ENCODE data around the gene PATE4. TPM values are rescaled to one million over a fixed set of nuclear protein-coding genes. Genes with fewer than 3 reads are reported as not detected.

Gene PATE4, protein sequence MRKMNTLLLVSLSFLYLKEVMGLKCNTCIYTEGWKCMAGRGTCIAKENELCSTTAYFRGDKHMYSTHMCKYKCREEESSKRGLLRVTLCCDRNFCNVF
- not detected in 2 replicates for total RNA-seq

DNA sequence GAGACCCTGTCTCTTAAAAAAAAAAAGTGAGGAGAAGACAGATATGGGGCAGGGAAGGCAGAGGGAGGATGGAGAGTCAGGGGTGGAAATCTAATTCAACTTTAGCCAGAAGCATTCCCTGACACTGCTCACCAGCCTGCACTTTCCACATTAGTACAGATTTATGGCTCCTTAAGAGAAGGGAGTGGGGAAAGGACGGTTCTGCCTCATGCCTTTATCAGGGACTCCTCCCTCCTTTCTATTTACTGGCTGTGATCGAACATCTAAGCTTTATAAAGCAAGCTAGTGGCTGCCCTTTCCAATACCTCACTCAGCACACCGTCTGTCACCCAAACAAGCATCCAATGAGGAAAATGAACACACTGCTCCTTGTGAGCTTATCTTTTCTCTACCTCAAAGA is at the start of gene PATE4:
TSS of gene PATE4 (plus strand) at position 301 of the 400 bp plus-strand sequence. CDS start at position 345, 44 bp downstream.

DNA sequence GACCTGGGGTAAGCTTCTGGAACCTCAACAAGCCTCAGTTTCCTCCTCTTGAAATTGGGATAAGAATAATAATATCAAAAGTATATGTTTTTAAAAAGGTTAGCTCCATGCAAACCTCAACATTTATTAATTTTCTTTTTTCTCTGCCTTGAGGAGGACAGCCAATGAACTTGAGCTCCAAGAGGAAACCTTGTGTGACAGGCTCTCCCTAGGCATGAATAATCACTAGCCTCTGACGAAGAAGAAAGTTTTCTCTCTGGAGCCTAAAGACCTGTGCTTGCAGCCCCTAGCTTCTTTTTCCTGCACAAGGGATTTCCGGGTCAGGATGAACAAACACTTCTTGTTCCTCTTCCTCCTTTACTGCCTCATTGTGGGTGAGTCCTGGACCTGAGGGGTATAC is 45.3 kb upstream of the PATE4 start, which contains the start of gene PATE3:
TSS of gene PATE3 (plus strand) at position 301 of the 400 bp plus-strand sequence. CDS start at position 326, 25 bp downstream.

DNA sequence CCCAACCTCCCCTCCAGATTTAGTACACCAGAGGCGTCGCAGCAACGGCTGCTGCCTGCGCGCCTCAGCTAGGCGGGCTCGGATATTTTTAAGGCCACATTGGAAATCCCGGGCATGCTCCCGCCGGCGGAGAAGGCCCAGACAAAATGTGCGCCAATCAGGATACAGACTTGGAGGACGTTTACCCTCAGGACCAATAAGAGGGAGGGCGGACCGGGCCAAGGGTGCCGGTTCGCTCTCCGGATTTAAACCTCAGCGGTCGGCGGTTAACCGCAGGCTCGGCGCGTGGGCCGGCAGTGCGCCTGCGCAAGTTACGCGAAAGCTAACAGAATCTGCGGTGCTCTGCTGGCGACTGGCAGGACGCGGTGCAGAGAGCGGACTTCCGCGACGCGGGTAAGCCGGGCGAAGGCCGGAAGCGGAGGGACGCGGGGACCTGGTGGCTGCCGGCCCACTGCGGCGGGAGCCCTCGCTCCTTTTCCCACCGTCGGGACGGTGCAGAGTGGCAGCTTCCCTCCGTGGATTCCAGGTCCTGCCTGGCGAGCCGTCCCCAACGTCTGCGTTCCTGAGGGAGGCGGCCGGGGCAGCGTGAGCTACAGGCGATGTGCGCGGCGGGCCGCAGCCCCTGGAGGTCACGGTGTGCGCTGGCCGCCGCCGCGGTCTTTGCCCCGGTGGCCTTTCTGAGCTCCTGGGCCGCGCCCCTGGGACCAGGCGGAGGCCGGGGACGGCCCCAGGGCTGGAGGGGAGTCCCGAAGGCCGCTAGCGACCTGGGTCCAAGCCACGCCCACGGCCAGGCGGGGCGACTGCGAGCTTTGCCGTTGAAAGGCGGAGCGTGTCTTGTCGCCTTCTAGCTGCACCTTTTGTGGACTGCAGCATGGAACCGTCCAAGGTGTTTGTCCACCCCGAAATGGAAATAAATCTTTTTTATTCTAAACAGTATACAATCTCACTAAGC is 54.5 kb downstream of the PATE4 start, which contains the start of gene HYLS1:
TSS of gene HYLS1 (plus strand) at position 296 of the 952 bp plus-strand sequence. CDS start 11,701 bp downstream, outside the sequence.

Other genes with a start within 250 kb of the PATE4 start
- 133 and 339 TPM in 2 replicates for gene STT3A, start 240.5 kb upstream of the PATE4 start, total RNA-seq
- gene CHEK1, start 208.2 kb upstream of the PATE4 start, total RNA-seq, result 18.5 and 29.2 TPM in 2 replicates
- not detected in 2 replicates for gene ACRV1, start 152.5 kb upstream of the PATE4 start, total RNA-seq
- gene PATE1, start 87.0 kb upstream of the PATE4 start, total RNA-seq, result not detected in 2 replicates
- gene PATE2, start 54.5 kb upstream of the PATE4 start, total RNA-seq, result not detected in 2 replicates
- not detected in 2 replicates for gene PATE3, start 45.2 kb upstream of the PATE4 start, total RNA-seq
- 3.6 and 3.9 TPM in 2 replicates for gene HYLS1, start 54.4 kb downstream of the PATE4 start, total RNA-seq
- 11.5 and 18.5 TPM in 2 replicates for gene PUS3, start 69.9 kb downstream of the PATE4 start, total RNA-seq
- 0.79 TPM in 1 of 2 replicates, not detected in the other for gene DDX25, start 71.2 kb downstream of the PATE4 start, total RNA-seq
- gene VSIG10L2, start 112.7 kb downstream of the PATE4 start, total RNA-seq, result not detected in 2 replicates
- 31.6 and 221 TPM in 2 replicates for gene CDON, start 229.6 kb downstream of the PATE4 start, total RNA-seq

All from placental epithelial cell (primary cell).